Subcutaneous adipose tissue (tissue), 4 donors: Measurements from ENCODE around the gene TYMP. TPM values are rescaled to one million over a fixed set of nuclear protein-coding genes. Genes with fewer than 3 reads are reported as not detected.

Experiments used
- CTCF ChIP-seq: fragments of 450-650 bp; IDR thresholded peaks from one replicate; pipeline ENCODE4 v1.5.1; 2016; ENCODE audit warnings: low read depth, mild to moderate bottlenecking, control low read depth, antibody characterized with exemption, moderate library complexity
- total RNA-seq, 4 donors: library from RNA; depleted of rRNA; stranded (reverse); fragments of >200 nt; gene quantifications; one replicate each; pipeline ENCODE4 v1.1.0, GENCODE V29; 2016

The TYMP gene
- total RNA-seq, 4 donors from 2014 or later: 28.9 to 129 (median 108) TPM

DNA sequence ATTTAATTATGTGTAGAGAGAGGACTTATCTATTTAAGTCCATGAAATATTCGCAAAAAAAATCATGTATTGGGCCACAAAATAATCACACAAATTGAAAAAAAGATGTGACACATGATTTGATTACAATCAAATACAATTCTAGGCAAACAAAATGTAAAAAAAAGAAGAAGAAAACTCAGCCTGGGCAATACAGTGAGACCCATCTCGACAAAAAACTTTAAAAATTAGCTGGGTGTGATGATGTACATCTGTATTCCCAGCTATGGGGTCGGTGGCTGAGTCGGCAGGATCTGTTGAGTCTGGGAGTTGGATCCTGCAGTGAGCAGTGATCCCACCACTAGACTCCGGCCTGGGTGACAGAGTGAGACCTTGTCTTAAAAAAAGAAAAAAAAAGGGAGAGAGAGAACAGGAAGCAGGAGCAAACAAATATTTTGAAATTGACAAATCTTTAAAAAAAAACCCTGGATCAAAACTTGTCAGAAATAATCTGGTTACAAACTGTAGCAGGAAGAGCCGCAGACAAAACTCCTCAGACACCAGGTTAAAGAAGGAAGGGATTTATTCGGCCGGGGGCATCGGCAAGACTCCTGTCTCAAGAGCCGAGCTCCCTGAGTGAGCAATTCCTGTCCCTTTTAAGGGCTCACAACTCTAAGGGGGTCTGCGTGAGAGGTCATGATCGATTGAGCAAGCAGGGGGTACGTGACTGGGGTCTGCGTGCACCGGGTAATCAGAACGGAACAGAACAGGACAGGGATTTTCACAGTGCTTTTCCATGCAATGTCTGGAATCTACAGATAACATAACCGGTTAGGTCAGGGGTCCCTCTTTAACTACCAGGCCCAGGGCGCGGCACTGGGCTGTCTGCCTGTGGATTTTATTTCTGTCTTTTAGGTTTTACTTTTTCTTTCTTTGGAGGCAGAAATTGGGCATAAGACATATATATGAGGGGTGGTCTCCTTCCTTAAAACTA is 3.3 kb upstream of the TYMP start:
- TF ChIP-seq CTCF: no peak

DNA sequence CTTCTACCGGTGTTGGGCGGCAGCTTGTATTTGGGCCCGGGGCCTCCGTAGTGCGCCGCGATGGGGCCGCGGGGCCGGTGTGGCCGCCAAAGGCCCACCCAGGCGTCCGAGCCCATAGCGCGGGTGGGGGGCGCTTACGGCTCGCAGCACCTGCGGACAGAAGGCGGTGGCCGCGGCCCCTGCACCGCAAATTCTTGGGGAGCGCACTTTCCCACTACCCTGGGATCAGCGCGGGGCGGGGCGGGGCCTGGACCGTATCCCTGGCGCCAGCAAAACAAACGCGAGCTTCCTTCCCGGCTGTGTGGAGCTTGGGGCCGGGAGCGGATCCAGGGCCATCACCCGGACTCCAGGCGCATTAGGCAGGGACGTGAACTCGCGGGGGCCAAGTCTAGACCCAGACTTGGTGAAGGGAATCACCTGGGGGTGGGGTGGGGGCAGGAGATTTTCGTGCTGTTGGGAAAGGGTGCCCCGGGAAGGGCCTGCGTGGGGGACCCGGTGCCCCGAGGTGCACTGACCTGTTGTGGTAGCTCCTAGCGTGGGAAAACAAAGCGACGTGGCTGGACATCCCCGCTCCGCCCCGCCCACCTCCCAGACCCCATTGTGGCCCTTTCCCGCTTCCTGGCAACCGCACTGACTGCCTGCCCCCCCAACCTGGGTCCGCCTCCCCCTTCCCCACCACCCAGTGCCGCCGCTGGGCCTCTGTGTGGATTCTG is 2.3 kb upstream of the TYMP start:
- TF ChIP-seq CTCF: no peak

GRCh38 chr22:50531546-50531961 is 1.7 kb upstream of the TYMP start:
- no peak for TF ChIP-seq CTCF

DNA sequence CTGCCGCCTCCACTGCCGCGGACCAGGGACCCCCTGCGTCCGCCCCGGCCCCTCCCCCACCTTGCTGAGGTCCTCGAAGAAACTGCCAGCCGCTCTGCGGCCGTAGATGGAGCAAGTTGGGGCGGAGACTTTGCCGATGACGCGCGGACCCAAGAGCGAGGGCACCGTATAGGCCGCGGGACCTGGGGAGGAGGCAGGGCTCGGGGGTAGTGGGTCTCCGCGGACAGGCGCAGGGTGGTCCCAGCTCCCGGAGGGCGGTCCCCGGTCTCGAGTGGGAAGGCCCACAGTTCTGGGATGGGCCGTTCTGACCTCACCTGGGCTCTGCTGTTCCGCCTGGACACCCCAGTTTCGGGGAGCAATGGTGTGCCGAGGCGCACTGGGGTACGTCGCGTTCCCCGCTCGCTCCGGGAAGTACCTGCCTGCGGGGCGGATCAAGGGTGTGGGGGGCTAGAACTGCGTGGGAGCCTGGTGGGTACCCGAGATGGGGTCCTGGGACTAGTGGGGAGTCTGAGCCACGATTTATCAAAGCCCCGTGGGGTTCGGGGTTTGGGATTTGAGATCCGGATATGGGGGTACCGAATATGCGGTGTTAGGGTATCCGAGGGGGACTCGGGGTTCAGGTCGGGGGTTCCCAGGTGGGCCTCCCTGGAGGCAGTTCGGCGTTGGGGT is 1.2 kb upstream of the TYMP start:
- TF ChIP-seq CTCF: no peak

- TF ChIP-seq CTCF: no peak
These were observed 716 bp upstream of the TYMP start for GRCh38 chr22:50530580-50530876.

GRCh38 chr22:50529416-50529896 is 356 bp downstream of the TYMP start:
- TF ChIP-seq CTCF: no peak
